ENCODE data around the gene ABHD16A. TPM values are rescaled to one million over a fixed set of nuclear protein-coding genes. Genes with fewer than 3 reads are reported as not detected.

The ABHD16A gene
- total and polyA plus RNA-seq, 10 of the 15 experiments (the other 5 are each of a cell fraction or from before 2014, with no cell fraction given): 7.5 to 43.0 (median 32.9) TPM

DNA sequence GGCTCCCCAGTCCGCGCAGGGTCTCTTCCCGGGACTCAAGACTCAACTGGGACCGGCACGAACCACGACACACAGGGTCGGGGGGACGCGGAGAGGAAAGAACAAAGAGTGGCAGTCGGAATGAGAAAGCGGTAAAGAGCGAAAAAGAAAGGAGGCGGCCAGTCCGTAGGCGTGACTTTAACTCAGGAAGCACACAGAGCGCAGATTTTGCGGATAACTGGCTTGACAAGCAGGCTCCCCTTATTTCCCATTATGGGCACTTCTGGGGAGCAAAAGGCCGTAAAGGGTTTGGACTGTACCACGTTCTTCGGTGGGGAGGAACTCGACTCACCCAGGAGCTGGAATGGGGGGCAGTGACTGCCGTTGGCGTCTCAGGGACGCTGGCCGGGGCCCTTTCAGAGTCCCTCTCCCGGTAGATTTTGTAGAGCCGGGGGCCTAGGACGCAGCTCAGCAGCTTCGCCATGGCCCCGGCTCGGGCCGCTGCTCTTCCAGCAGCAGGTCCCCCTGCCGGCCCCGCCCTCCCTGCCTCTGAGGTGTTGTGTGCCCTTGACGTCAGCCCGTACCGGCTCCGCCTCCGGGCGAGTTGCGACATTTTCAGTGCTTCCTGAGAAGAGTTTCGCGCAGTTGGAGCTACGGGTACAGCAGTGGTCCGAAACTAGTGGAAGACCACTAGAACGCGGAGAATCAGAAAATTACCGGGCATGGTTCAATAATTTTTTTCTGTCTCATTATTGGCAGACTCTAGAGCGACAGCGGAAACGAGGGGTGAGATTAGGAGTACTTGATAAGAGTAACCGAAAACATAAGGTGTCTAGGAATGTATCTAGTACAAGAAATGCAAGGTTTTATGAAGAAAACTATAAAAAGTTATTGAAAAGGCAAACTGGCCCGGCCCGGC lies at the start of gene ABHD16A (continued):
- TF ChIP-seq NRF1 (conservative IDR thresholded peaks at IDR 0.05; ENCODE audit: low read depth, low read length) (no peak), RAD51 (IDR thresholded peaks at IDR 0.05) (no peak), BMI1 (IDR thresholded peaks at IDR 0.05; ENCODE audit: borderline replicate concordance) (no peak), CHD4 (IDR thresholded peaks at IDR 0.05) (no peak), GABPA (IDR thresholded peaks at IDR 0.05; ENCODE audit: low read depth) (peak; percentile 23; the same call in 1 of the 2 replicates), ETV6 (conservative IDR thresholded peaks at IDR 0.05 in 1 of 2, IDR thresholded peaks at IDR 0.05 in 1 of 2; ENCODE audit: borderline replicate concordance in 1 of 2, low read depth in 1 of 2) (no peak), NFXL1 (IDR thresholded peaks at IDR 0.05; ENCODE audit: borderline replicate concordance) (no peak), JUND (IDR thresholded peaks at IDR 0.05; ENCODE audit: low read depth, low read length) (peak; percentile 96), BACH1 (IDR thresholded peaks at IDR 0.05; ENCODE audit: borderline replicate concordance) (0 out of 2 replicates have a peak, but pooled peaks have one; percentile 8), RAD21 (IDR thresholded peaks at IDR 0.05; ENCODE audit: insufficient read depth, low read depth, low read length) (no peak), TCF12 (IDR thresholded peaks at IDR 0.05; ENCODE audit: low read depth, low read length) (no peak), EZH2 (IDR thresholded peaks at IDR 0.05; ENCODE audit: borderline replicate concordance, control insufficient read depth, low read depth, low read length) (no peak), RBBP5 (conservative IDR thresholded peaks at IDR 0.05) (no peak), ZBED1 (IDR thresholded peaks at IDR 0.05; ENCODE audit: borderline replicate concordance) (no peak), ATF7 (IDR thresholded peaks at IDR 0.05; ENCODE audit: low read depth) (peak; percentile 98), CBX3 (IDR thresholded peaks at IDR 0.05; ENCODE audit: borderline replicate concordance, low read depth) (no peak), FOXK2 (IDR thresholded peaks at IDR 0.05) (peak; percentile 97), NR2F1 (conservative IDR thresholded peaks at IDR 0.05) (peak; percentile 58; the same call in 1 of the 2 replicates), PAX8 (IDR thresholded peaks at IDR 0.05) (no peak), ZNF622 (IDR thresholded peaks at IDR 0.05) (no peak), FOXM1 (IDR thresholded peaks at IDR 0.05; ENCODE audit: low read depth, low read length) (no peak; the same call in 1 of the 2 replicates), ASH2L (IDR thresholded peaks at IDR 0.05; ENCODE audit: borderline replicate concordance, low read depth) (no peak)
- TF ChIP-seq, protein P1, sequence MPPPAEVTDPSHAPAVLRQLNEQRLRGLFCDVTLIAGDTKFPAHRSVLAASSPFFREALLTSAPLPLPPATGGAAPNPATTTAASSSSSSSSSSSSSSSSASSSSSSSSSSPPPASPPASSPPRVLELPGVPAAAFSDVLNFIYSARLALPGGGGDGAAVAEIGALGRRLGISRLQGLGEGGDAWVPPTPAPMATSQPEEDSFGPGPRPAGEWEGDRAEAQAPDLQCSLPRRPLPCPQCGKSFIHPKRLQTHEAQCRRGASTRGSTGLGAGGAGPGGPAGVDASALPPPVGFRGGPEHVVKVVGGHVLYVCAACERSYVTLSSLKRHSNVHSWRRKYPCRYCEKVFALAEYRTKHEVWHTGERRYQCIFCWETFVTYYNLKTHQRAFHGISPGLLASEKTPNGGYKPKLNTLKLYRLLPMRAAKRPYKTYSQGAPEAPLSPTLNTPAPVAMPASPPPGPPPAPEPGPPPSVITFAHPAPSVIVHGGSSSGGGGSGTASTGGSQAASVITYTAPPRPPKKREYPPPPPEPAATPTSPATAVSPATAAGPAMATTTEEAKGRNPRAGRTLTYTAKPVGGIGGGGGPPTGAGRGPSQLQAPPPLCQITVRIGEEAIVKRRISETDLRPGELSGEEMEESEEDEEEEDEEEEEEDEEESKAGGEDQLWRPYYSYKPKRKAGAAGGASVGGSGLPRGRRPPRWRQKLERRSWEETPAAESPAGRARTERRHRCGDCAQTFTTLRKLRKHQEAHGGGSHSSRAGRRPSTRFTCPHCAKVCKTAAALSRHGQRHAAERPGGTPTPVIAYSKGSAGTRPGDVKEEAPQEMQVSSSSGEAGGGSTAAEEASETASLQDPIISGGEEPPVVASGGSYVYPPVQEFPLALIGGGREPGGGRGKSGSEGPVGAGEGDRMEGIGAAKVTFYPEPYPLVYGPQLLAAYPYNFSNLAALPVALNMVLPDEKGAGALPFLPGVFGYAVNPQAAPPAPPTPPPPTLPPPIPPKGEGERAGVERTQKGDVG (CRISPR knock-in tag; IDR thresholded peaks at IDR 0.05): no peak
- TF ChIP-seq, protein P2, sequence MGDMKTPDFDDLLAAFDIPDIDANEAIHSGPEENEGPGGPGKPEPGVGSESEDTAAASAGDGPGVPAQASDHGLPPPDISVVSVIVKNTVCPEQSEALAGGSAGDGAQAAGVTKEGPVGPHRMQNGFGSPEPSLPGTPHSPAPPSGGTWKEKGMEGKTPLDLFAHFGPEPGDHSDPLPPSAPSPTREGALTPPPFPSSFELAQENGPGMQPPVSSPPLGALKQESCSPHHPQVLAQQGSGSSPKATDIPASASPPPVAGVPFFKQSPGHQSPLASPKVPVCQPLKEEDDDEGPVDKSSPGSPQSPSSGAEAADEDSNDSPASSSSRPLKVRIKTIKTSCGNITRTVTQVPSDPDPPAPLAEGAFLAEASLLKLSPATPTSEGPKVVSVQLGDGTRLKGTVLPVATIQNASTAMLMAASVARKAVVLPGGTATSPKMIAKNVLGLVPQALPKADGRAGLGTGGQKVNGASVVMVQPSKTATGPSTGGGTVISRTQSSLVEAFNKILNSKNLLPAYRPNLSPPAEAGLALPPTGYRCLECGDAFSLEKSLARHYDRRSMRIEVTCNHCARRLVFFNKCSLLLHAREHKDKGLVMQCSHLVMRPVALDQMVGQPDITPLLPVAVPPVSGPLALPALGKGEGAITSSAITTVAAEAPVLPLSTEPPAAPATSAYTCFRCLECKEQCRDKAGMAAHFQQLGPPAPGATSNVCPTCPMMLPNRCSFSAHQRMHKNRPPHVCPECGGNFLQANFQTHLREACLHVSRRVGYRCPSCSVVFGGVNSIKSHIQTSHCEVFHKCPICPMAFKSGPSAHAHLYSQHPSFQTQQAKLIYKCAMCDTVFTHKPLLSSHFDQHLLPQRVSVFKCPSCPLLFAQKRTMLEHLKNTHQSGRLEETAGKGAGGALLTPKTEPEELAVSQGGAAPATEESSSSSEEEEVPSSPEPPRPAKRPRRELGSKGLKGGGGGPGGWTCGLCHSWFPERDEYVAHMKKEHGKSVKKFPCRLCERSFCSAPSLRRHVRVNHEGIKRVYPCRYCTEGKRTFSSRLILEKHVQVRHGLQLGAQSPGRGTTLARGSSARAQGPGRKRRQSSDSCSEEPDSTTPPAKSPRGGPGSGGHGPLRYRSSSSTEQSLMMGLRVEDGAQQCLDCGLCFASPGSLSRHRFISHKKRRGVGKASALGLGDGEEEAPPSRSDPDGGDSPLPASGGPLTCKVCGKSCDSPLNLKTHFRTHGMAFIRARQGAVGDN (IDR thresholded peaks at IDR 0.05): 0 out of 2 replicates have a peak, but pooled peaks have one; percentile 8
